Measurements from ENCODE around the gene FH.

Gene FH

GRCh38 chr1:241470908-241471590 lies 48.5 kb downstream of the FH start:
- Histone ChIP-seq H3K4me3 (ENCODE audit: low read length) (no peak overlapping the region), H3K27me3 (ENCODE audit: control insufficient read depth, low read length) (no peaks in the 10 kb centered on the region), H3K79me2 (ENCODE audit: control insufficient read depth, low read length) (no peaks in the 10 kb centered on the region), H3K4me2 (ENCODE audit: low read length) (no peak overlapping the region), H3K36me3 (ENCODE audit: control insufficient read depth, low read length) (no peaks in the 10 kb centered on the region), H3K9me2 (replicated peaks; ENCODE audit: control insufficient read depth, low read length) (no peaks in the 10 kb centered on the region), H3K9me3 (ENCODE audit: control insufficient read depth, insufficient read depth, low read length) (no peaks in the 10 kb centered on the region), H3F3A (ENCODE audit: control insufficient read depth, insufficient read depth) (no peaks in the 10 kb centered on the region), H3K27ac (ENCODE audit: low read depth, low read length) (no peak overlapping the region), H4K20me1 (ENCODE audit: control insufficient read depth, insufficient read depth, low read depth, low read length) (no peaks in the 10 kb centered on the region), H3K4me1 (ENCODE audit: control insufficient read depth, low read length) (no peaks in the 10 kb centered on the region)
- TF ChIP-seq, protein P1, sequence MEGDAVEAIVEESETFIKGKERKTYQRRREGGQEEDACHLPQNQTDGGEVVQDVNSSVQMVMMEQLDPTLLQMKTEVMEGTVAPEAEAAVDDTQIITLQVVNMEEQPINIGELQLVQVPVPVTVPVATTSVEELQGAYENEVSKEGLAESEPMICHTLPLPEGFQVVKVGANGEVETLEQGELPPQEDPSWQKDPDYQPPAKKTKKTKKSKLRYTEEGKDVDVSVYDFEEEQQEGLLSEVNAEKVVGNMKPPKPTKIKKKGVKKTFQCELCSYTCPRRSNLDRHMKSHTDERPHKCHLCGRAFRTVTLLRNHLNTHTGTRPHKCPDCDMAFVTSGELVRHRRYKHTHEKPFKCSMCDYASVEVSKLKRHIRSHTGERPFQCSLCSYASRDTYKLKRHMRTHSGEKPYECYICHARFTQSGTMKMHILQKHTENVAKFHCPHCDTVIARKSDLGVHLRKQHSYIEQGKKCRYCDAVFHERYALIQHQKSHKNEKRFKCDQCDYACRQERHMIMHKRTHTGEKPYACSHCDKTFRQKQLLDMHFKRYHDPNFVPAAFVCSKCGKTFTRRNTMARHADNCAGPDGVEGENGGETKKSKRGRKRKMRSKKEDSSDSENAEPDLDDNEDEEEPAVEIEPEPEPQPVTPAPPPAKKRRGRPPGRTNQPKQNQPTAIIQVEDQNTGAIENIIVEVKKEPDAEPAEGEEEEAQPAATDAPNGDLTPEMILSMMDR (IDR thresholded peaks at IDR 0.05; ENCODE audit: low read depth, low read length, poor library complexity, severe bottlenecking), result no peak
- no peak for TF ChIP-seq EZH2phosphoT487 (IDR thresholded peaks at IDR 0.05; ENCODE audit: borderline replicate concordance, low read length)

- Histone ChIP-seq H3K4me2 (ENCODE audit: low read length) (no peak overlapping the region), H3K27me3 (ENCODE audit: control insufficient read depth, low read length) (no peaks in the 10 kb centered on the region), H3K4me1 (ENCODE audit: control insufficient read depth, low read length) (no peaks in the 10 kb centered on the region), H3K4me3 (ENCODE audit: low read length) (no peak overlapping the region), H3K27ac (ENCODE audit: low read depth, low read length) (no peak overlapping the region), H3K9me3 (ENCODE audit: control insufficient read depth, insufficient read depth, low read length) (no peaks in the 10 kb centered on the region), H3F3A (ENCODE audit: control insufficient read depth, insufficient read depth) (no peaks in the 10 kb centered on the region), H3K36me3 (ENCODE audit: control insufficient read depth, low read length) (no peaks in the 10 kb centered on the region), H3K9me2 (replicated peaks; ENCODE audit: control insufficient read depth, low read length) (no peaks in the 10 kb centered on the region), H4K20me1 (ENCODE audit: control insufficient read depth, insufficient read depth, low read depth, low read length) (no peaks in the 10 kb centered on the region), H3K79me2 (ENCODE audit: control insufficient read depth, low read length) (no peaks in the 10 kb centered on the region)
- no peak for TF ChIP-seq EZH2phosphoT487 (IDR thresholded peaks at IDR 0.05; ENCODE audit: borderline replicate concordance, low read length)
- TF ChIP-seq, protein P1 (IDR thresholded peaks at IDR 0.05; ENCODE audit: low read depth, low read length, poor library complexity, severe bottlenecking), result no peak
Measured at GRCh38 chr1:241470361-241470760, 49.2 kb downstream of the FH start.

DNA sequence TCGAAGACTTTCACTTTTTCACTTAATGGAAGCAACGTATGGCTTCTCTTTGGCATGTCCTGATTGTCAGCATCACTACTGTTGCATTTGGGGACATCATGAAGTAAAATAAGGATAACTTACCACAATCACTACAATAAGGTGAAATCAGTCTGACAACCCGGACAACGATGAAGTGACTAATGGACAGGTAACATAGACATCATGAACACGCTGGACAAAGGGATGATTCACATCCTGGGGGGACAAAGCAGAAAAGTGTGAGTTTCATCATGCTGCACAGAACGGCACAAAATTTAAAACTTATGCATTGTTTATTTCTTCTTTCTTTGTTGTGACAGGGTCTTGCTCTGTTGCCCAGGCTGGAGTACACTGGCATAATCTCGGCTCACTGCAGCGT lies 53.9 kb downstream of the FH start:
- H3K9me2 ChIP-seq (replicated peaks; ENCODE audit: control insufficient read depth, low read length), result no peaks in the 10 kb centered on the region
- no peaks in the 10 kb centered on the region for H3K27me3 ChIP-seq (ENCODE audit: control insufficient read depth, low read length)
- no peak for TF ChIP-seq EZH2phosphoT487 (IDR thresholded peaks at IDR 0.05; ENCODE audit: borderline replicate concordance, low read length)
- TF ChIP-seq, protein P1 (IDR thresholded peaks at IDR 0.05; ENCODE audit: low read depth, low read length, poor library complexity, severe bottlenecking), result no peak
- no peaks in the 10 kb centered on the region for H3F3A ChIP-seq (ENCODE audit: control insufficient read depth, insufficient read depth)
- no peak overlapping the region for H3K4me3 ChIP-seq (ENCODE audit: low read length)
- no peak overlapping the region for H3K4me2 ChIP-seq (ENCODE audit: low read length)
- H3K27ac ChIP-seq (ENCODE audit: low read depth, low read length), result no peak overlapping the region
- no peaks in the 10 kb centered on the region for H3K36me3 ChIP-seq (ENCODE audit: control insufficient read depth, low read length)
- no peaks in the 10 kb centered on the region for H3K79me2 ChIP-seq (ENCODE audit: control insufficient read depth, low read length)
- no peaks in the 10 kb centered on the region for H3K4me1 ChIP-seq (ENCODE audit: control insufficient read depth, low read length)
- H3K9me3 ChIP-seq (ENCODE audit: control insufficient read depth, insufficient read depth, low read length), result no peaks in the 10 kb centered on the region
- no peaks in the 10 kb centered on the region for H4K20me1 ChIP-seq (ENCODE audit: control insufficient read depth, insufficient read depth, low read depth, low read length)
